Suprapubic skin (tissue), 4 donors: ENCODE measurements around the gene TMSB10. TPM values are rescaled to one million over a fixed set of nuclear protein-coding genes. Genes with fewer than 3 reads are reported as not detected.

Source experiments
- DNase-seq, 2 donors: peaks; one replicate each; pipeline ENCODE4 v3.0.0-alpha.2; 2019; ENCODE audit warnings: low spot score in 2 of 2
- H3K27ac ChIP-seq: fragments of 200-600 bp; sonication (generic); one replicate; pipeline ENCODE4 v1.5.1; 2019
- H3K27me3 ChIP-seq: fragments of 200-600 bp; sonication (generic); one replicate; pipeline ENCODE4 v1.5.1; 2019
- H3K36me3 ChIP-seq: fragments of 200-600 bp; sonication (generic); one replicate; pipeline ENCODE4 v1.5.1; 2019
- H3K4me1 ChIP-seq: fragments of 200-600 bp; sonication (generic); one replicate; pipeline ENCODE4 v1.5.1; 2019
- H3K4me3 ChIP-seq: fragments of 200-600 bp; sonication (generic); one replicate; pipeline ENCODE4 v1.5.1; 2019; ENCODE audit warnings: mild to moderate bottlenecking
- H3K9me3 ChIP-seq: fragments of 200-600 bp; sonication (generic); one replicate; pipeline ENCODE4 v1.5.1; 2019
- EP300 ChIP-seq: sonication (generic); formaldehyde crosslinking; IDR thresholded peaks from one replicate; pipeline ENCODE4 v1.6.1; 2017; ENCODE audit warnings: antibody characterized with exemption
- POLR2A ChIP-seq, 2 donors: fragments of 450-650 bp; IDR thresholded peaks; one replicate each; pipeline ENCODE4 v1.6.1; 2017; ENCODE audit warnings: antibody characterized with exemption in 2 of 2, mild to moderate bottlenecking in 2 of 2, moderate library complexity in 2 of 2
- POLR2AphosphoS5 ChIP-seq, 3 donors: sonication (generic); formaldehyde crosslinking; IDR thresholded peaks; one replicate each; pipeline ENCODE4 v1.6.1; 2017; ENCODE audit warnings: antibody characterized with exemption in 3 of 3
- WGBS: methylation state at CpG from one replicate; pipeline ENCODE4 v1.1.5; 2018; 5-methylcytosine and 5-hydroxymethylcytosine counted together
- total RNA-seq, 4 donors: library from RNA; depleted of rRNA; stranded (reverse); fragments of >200 nt; gene quantifications; one replicate each; pipeline ENCODE4 v1.1.0, GENCODE V29; 2016
- TF ChIP-seq, protein P1 (sequence below), 2 donors: fragments of 200-600 bp in 1 of 2; fragments of 450-650 bp in 1 of 2; sonication (generic) in 1 of 2; IDR thresholded peaks; one replicate each; pipeline ENCODE4 v1.5.1; 2016 to 2019; ENCODE audit warnings: antibody characterized with exemption in 2 of 2, mild to moderate bottlenecking in 1 of 2, moderate library complexity in 1 of 2

Gene TMSB10
- total RNA-seq, 4 donors from 2014 or later: 859 to 1,108 (median 964) TPM

- under 1% methylated on average over 29 of the region's 29 CpGs for WGBS
- TF ChIP-seq POLR2AphosphoS5 (IDR thresholded peaks at IDR 0.05) (no peak), POLR2A (IDR thresholded peaks at IDR 0.05) (peak in 1 of 2 donors; percentile 19), EP300 (no peak)
- TF ChIP-seq, protein P1, sequence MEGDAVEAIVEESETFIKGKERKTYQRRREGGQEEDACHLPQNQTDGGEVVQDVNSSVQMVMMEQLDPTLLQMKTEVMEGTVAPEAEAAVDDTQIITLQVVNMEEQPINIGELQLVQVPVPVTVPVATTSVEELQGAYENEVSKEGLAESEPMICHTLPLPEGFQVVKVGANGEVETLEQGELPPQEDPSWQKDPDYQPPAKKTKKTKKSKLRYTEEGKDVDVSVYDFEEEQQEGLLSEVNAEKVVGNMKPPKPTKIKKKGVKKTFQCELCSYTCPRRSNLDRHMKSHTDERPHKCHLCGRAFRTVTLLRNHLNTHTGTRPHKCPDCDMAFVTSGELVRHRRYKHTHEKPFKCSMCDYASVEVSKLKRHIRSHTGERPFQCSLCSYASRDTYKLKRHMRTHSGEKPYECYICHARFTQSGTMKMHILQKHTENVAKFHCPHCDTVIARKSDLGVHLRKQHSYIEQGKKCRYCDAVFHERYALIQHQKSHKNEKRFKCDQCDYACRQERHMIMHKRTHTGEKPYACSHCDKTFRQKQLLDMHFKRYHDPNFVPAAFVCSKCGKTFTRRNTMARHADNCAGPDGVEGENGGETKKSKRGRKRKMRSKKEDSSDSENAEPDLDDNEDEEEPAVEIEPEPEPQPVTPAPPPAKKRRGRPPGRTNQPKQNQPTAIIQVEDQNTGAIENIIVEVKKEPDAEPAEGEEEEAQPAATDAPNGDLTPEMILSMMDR (IDR thresholded peaks at IDR 0.05): peak; percentile 35 to 62
- Histone ChIP-seq H3K9me3 (no peaks in the 10 kb centered on the region), H3K4me3 (peak overlapping the region; percentile 66), H3K27me3 (peaks cover 15% of the 10 kb centered on the region), H3K27ac (no peak overlapping the region), H3K36me3 (no peaks in the 10 kb centered on the region), H3K4me1 (peaks cover 31% of the 10 kb centered on the region)
- DNase-seq: peak in 1 of 2 donors; percentile 87
Measured at GRCh38 chr2:84881581-84882413, 23.7 kb upstream of the TMSB10 start.

GRCh38 chr2:84882414-84882738, 23.1 kb upstream of the TMSB10 start:
- Histone ChIP-seq H3K9me3 (no peaks in the 10 kb centered on the region), H3K27me3 (peaks cover 15% of the 10 kb centered on the region), H3K27ac (no peak overlapping the region), H3K4me1 (peaks cover 31% of the 10 kb centered on the region), H3K36me3 (no peaks in the 10 kb centered on the region), H3K4me3 (peak overlapping the region; percentile 66)
- DNase-seq: no peak
- TF ChIP-seq EP300 (no peak), POLR2A (IDR thresholded peaks at IDR 0.05) (no peak)
- TF ChIP-seq, protein P1 (IDR thresholded peaks at IDR 0.05): no peak
- WGBS: 63% methylated on average over 3 of the region's 3 CpGs

DNA sequence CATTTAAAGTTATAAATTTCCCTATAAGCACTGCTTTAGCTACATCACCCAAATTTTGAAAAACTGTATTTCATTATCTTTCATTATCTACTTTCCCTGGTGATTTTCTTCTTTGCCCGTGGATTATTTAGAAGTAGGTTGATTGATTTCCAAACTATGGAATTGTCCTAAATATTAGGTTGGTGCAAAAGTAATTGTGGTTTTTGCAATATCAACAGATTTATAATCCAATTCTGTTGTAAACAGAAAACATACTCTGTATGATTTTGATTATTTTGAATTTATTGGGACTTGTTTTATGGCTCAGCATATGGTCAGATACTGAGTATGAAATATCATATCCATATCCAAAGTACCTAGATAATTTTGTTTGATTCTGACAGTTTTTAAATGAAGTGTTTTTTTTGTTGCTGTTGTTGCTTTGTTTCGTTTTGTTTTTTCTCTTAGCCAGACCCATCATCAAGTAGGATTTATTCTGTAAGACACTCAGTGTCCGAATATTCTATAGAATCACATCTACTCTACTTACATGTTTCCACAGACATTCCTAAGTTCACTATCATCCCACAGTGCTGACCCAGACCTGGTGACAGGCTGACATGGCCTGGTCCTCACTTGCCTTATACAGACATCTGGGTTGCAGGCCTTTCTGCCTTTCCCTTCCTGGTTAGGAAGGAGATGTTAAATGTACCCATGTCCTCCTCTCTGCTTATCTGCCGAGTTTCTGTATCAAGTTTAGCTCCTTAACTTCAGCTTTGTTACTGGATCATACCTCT, 22.5 kb upstream of the TMSB10 start:
- no peak for DNase-seq
- no peaks in the 10 kb centered on the region for H3K36me3 ChIP-seq
- H3K27me3 ChIP-seq: peaks cover 15% of the 10 kb centered on the region
- peaks cover 31% of the 10 kb centered on the region for H3K4me1 ChIP-seq
- no peak overlapping the region for H3K4me3 ChIP-seq
- H3K9me3 ChIP-seq: no peaks in the 10 kb centered on the region
- TF ChIP-seq POLR2AphosphoS5 (IDR thresholded peaks at IDR 0.05) (no peak), EP300 (no peak), POLR2A (IDR thresholded peaks at IDR 0.05) (no peak)
- TF ChIP-seq, protein P1 (IDR thresholded peaks at IDR 0.05): no peak
- no peak overlapping the region for H3K27ac ChIP-seq
- 96% methylated on average over 4 of the region's 4 CpGs for WGBS

DNA sequence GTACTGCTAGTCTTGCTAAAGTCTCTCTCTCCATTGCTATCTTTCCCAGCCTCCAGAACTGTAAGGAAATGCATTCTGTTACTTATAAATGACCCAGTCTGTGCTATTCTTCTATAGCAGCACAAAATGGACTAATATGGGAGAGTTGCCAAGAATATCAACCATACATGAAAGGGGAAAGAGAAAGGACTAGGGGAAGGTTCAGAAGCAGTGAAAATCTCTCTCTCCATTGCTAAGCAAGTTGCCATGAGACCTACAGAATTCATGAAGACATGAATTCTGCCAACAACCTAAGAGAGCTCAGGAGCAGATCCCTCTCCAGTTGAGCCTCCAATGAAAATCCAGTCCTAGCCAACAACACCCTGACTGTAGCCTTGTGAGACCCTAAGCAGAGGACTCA, 21.0 kb upstream of the TMSB10 start:
- Histone ChIP-seq H3K36me3 (no peaks in the 10 kb centered on the region), H3K4me3 (no peak overlapping the region), H3K9me3 (no peaks in the 10 kb centered on the region), H3K4me1 (peaks cover 42% of the 10 kb centered on the region), H3K27me3 (peaks cover 15% of the 10 kb centered on the region), H3K27ac (no peak overlapping the region)
- no peak for TF ChIP-seq POLR2A (IDR thresholded peaks at IDR 0.05)
- TF ChIP-seq POLR2AphosphoS5 (IDR thresholded peaks at IDR 0.05): no peak
- TF ChIP-seq, protein P1 (IDR thresholded peaks at IDR 0.05): no peak
- no peak for TF ChIP-seq EP300
- DNase-seq: no peak

GRCh38 chr2:84885111-84885510, 20.3 kb upstream of the TMSB10 start:
- no peak for TF ChIP-seq POLR2A (IDR thresholded peaks at IDR 0.05)
- no peak for TF ChIP-seq POLR2AphosphoS5 (IDR thresholded peaks at IDR 0.05)
- no peak for TF ChIP-seq EP300
- TF ChIP-seq, protein P1 (IDR thresholded peaks at IDR 0.05): no peak
- no peak overlapping the region for H3K27ac ChIP-seq
- peaks cover 11% of the 10 kb centered on the region for H3K27me3 ChIP-seq
- DNase-seq: no peak
- H3K4me3 ChIP-seq: no peak overlapping the region
- no peaks in the 10 kb centered on the region for H3K9me3 ChIP-seq
- peaks cover 35% of the 10 kb centered on the region for H3K4me1 ChIP-seq
- H3K36me3 ChIP-seq: no peaks in the 10 kb centered on the region
- 95% methylated on average over 2 of the region's 2 CpGs for WGBS
